Central memory CD8-positive, alpha-beta T cell (primary cell): ENCODE data around the gene NTF3.

ENCODE experiments used
- ATAC-seq: fragments of 150-1000 bp; cut with Tn5 transposase; replicated peaks from 2 replicates; pipeline ENCODE4 v1.10.0; 2022; ENCODE audit warnings: mild to moderate bottlenecking, moderate FRiP score, moderate number of reproducible peaks; ENCODE audit not compliant: poor library complexity, severe bottlenecking; ENCODE audit errors: extremely low read depth
- DNase-seq, 2 donors: peaks; one replicate each; pipeline ENCODE4 v3.0.0; 2021; ENCODE audit warnings: low spot score in 2 of 2
- H3K27ac Mint-ChIP-seq: one replicate; pipeline ENCODE4 v1.8.0; 2022; ENCODE audit warnings: low read depth, mild to moderate bottlenecking, moderate library complexity, mixed read lengths
- H3K27me3 Mint-ChIP-seq: one replicate; pipeline ENCODE4 v1.8.0; 2022; ENCODE audit warnings: mixed read lengths
- H3K36me3 Mint-ChIP-seq: one replicate; pipeline ENCODE4 v1.8.0; 2022; ENCODE audit warnings: mild to moderate bottlenecking, moderate library complexity, mixed read lengths; ENCODE audit not compliant: insufficient read depth
- H3K4me1 Mint-ChIP-seq: one replicate; pipeline ENCODE4 v1.8.0; 2022; ENCODE audit warnings: mixed read lengths
- H3K4me3 Mint-ChIP-seq: one replicate; pipeline ENCODE4 v1.8.0; 2022; ENCODE audit warnings: mild to moderate bottlenecking, moderate library complexity, mixed read lengths
- H3K9me3 Mint-ChIP-seq: one replicate; pipeline ENCODE4 v1.8.0; 2022; ENCODE audit warnings: mixed read lengths

The NTF3 gene

DNA sequence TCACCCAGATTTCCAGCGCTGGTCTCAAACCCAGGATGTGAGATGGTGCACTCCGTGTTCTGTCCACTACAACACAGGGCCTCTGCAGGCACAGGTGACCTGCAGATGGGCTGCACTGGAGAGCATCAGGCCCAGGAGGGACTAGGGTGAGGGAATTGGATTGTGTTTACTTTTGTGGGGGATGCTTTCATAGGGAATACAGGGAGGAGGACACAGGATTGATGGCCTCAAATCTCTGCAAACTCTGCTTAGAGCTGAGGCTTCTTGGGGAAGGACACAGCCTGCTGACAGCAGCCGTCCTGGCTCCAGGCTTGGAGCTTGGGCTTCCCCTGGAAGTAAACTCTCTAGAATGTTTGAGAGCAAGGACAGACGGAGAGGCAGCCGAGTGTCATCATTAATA lies 57.1 kb downstream of the NTF3 start:
- Mint-ChIP-seq H3K9me3 (no peaks in the 10 kb centered on the region), H3K27me3 (peaks cover 38% of the 10 kb centered on the region), H3K27ac (no peak overlapping the region), H3K4me1 (no peaks in the 10 kb centered on the region), H3K36me3 (no peaks in the 10 kb centered on the region), H3K4me3 (no peak overlapping the region)
- ATAC-seq (no peak), DNase-seq (no peak)

- Mint-ChIP-seq H3K36me3 (no peaks in the 10 kb centered on the region), H3K4me3 (no peak overlapping the region), H3K4me1 (no peaks in the 10 kb centered on the region), H3K27ac (no peak overlapping the region), H3K27me3 (peaks cover 38% of the 10 kb centered on the region), H3K9me3 (no peaks in the 10 kb centered on the region)
- no peak for DNase-seq
- no peak for ATAC-seq
Observed at GRCh38 chr12:5489760-5490406, 58.0 kb downstream of the NTF3 start.

DNA sequence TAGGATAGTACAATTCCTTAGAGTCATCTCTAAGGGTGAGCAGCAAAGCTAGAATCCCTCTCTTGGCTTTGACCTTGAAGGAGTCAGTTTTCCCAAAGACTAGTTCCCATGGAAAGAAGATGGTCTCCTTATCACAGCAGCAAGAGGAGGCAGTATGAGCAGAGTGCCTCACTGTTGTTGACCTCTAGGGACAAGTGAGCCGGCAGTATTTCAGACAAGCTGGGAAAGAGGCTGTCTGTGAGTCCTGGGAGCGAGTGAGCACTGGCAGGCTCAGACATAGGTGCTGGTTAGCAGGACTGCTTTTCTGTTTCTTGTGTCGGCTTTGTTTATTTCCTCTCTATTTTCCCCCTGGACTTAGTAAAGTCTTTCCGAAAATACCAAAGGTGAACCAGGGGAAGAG lies 60.7 kb downstream of the NTF3 start:
- no peaks in the 10 kb centered on the region for H3K36me3 Mint-ChIP-seq
- peaks cover 38% of the 10 kb centered on the region for H3K27me3 Mint-ChIP-seq
- H3K27ac Mint-ChIP-seq = no peak overlapping the region
- ATAC-seq = no peak
- no peaks in the 10 kb centered on the region for H3K9me3 Mint-ChIP-seq
- no peaks in the 10 kb centered on the region for H3K4me1 Mint-ChIP-seq
- no peak overlapping the region for H3K4me3 Mint-ChIP-seq
- DNase-seq = no peak

DNA sequence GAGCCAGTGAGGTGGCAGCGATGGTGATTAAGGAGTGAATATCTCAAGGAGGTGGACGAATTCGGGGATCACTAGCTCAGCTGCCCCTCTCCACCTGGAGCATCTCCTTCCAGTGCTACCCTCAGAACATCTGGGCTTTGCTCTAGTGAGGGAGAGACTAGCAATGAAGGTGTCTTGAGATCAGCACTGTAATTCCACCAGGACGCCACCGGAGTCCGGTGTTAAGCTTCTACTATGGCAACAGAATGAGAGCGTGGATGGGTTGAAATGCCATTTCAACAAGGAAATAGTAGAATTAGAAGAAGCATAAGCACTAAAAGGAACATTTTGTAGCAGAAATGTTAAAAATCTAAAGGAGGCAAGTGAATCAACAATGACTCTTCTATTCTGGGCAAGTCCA lies 61.1 kb downstream of the NTF3 start:
- H3K4me3 Mint-ChIP-seq = no peak overlapping the region
- ATAC-seq (no peak), DNase-seq (no peak)
- peaks cover 35% of the 10 kb centered on the region for H3K27me3 Mint-ChIP-seq
- H3K36me3 Mint-ChIP-seq = no peaks in the 10 kb centered on the region
- no peak overlapping the region for H3K27ac Mint-ChIP-seq
- no peaks in the 10 kb centered on the region for H3K9me3 Mint-ChIP-seq
- no peaks in the 10 kb centered on the region for H3K4me1 Mint-ChIP-seq

DNA sequence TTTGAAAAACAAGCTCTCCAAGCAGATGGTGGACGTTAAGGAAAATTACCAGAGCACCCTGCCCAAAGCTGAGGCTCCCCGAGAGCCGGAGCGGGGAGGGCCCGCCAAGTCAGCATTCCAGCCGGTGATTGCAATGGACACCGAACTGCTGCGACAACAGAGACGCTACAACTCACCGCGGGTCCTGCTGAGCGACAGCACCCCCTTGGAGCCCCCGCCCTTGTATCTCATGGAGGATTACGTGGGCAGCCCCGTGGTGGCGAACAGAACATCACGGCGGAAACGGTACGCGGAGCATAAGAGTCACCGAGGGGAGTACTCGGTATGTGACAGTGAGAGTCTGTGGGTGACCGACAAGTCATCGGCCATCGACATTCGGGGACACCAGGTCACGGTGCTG lies 62.4 kb downstream of the NTF3 start:
- Mint-ChIP-seq H3K9me3 (no peaks in the 10 kb centered on the region), H3K27me3 (peaks cover 26% of the 10 kb centered on the region), H3K27ac (no peak overlapping the region), H3K4me3 (no peak overlapping the region), H3K4me1 (no peaks in the 10 kb centered on the region), H3K36me3 (no peaks in the 10 kb centered on the region)
- ATAC-seq = no peak
- DNase-seq = no peak

DNA sequence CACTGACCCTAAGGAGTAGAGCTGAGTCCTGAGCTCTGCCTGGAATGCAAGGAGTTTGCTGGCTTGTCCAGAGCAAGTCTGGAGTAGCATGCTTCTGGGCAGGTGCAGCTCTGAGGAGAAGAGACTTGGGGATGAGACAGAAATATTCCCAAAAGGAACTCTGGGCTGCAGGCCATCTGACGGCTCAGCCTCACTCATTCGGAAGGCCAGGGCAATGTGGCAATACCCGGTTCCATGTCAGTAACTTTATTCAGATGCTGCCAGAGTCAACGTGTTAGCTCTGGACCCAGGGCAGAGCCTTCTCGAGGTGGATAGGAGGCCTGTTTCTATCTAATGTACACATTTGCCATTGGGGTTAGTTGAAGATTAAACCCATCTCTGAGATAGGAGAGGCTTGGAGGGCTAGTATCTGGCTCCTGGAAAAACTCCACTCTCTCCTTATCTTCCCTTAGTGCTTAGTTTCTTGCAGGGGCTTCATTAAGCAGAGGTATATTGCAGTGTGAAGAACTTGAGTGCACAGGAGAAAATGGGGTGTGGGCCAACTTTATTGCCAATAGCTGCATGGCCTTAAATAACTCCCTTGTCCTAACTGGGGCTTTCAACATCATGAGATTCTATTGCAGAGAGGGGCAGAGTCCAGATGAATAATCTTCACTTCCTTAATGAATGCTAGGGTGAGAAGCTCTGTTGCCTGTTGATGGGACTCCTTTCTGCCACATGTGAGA lies 65.6 kb downstream of the NTF3 start:
- ATAC-seq (no peak), DNase-seq (no peak)
- no peak overlapping the region for H3K27ac Mint-ChIP-seq
- peaks cover 21% of the 10 kb centered on the region for H3K27me3 Mint-ChIP-seq
- H3K36me3 Mint-ChIP-seq = no peaks in the 10 kb centered on the region
- H3K4me3 Mint-ChIP-seq = no peak overlapping the region
- H3K4me1 Mint-ChIP-seq = no peaks in the 10 kb centered on the region
- H3K9me3 Mint-ChIP-seq = no peaks in the 10 kb centered on the region

GRCh38 chr12:5498076-5498475 lies 66.2 kb downstream of the NTF3 start:
- no peak overlapping the region for H3K4me3 Mint-ChIP-seq
- no peak overlapping the region for H3K27ac Mint-ChIP-seq
- DNase-seq (no peak), ATAC-seq (no peak)
- no peaks in the 10 kb centered on the region for H3K9me3 Mint-ChIP-seq
- H3K27me3 Mint-ChIP-seq = peaks cover 16% of the 10 kb centered on the region
- H3K36me3 Mint-ChIP-seq = no peaks in the 10 kb centered on the region
- no peaks in the 10 kb centered on the region for H3K4me1 Mint-ChIP-seq

DNA sequence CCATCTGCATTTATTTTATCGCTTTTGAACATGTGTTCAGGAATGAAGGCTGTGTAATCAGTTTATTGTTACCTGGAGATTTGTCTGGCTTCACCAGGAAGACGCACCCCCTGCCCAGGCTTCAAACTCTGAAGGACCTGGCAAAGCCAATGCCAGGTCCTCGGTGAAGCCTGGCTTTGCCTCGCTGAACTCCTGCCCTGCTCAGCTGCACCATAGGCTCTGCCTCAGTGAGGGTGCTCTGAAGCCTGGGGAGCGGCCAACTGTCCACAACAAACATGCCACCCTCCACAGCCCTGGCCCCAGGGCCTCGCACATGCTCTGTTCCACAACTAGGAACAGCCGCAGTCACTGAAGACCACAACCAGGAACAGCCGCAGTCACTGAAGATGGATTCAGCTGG lies 66.9 kb downstream of the NTF3 start:
- ATAC-seq (no peak), DNase-seq (no peak)
- no peaks in the 10 kb centered on the region for H3K4me1 Mint-ChIP-seq
- H3K9me3 Mint-ChIP-seq = no peaks in the 10 kb centered on the region
- H3K4me3 Mint-ChIP-seq = no peak overlapping the region
- no peaks in the 10 kb centered on the region for H3K36me3 Mint-ChIP-seq
- peaks cover 10% of the 10 kb centered on the region for H3K27me3 Mint-ChIP-seq
- H3K27ac Mint-ChIP-seq = no peak overlapping the region

DNA sequence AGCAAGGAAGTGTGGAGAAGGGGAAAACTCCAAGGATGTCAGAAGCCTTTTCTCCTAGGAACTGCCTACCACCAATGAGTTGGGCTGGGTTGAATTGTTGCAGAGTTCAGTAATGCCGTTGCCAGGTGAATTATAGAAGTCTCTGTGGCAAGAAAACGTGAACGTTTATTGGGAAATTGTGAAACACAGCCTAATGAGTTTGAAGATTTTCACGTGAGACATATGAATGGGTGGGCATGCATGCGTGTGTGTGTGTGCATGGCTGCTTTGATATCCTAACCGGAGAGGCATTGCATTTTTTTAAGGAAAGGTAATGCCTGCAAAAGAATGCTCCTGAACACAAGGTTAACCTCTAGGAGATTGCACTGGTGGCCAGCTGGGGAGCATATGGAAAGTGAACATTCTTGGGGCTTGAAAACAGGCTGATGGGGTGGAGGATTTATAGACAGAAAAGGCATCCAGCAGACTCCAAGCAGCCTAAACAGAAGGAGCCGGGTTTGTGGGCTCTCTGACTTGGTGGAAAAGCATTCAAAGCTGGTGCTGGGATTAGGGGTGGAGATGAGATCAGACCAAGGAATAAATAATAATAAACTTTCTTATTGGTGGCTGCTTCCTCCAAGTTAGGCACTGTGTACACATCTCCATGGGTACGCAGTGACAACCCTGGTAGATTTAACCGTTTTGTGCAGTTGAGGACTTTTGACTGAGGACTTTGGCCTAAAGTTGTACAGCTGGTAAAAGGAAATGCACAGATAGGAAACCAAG lies 67.8 kb downstream of the NTF3 start:
- H3K4me3 Mint-ChIP-seq = no peak overlapping the region
- no peak overlapping the region for H3K27ac Mint-ChIP-seq
- H3K4me1 Mint-ChIP-seq = no peaks in the 10 kb centered on the region
- ATAC-seq (no peak), DNase-seq (no peak)
- H3K36me3 Mint-ChIP-seq = no peaks in the 10 kb centered on the region
- no peaks in the 10 kb centered on the region for H3K9me3 Mint-ChIP-seq
- peaks cover 10% of the 10 kb centered on the region for H3K27me3 Mint-ChIP-seq

GRCh38 chr12:5500331-5500659 lies 68.4 kb downstream of the NTF3 start:
- no peak overlapping the region for H3K27ac Mint-ChIP-seq
- no peaks in the 10 kb centered on the region for H3K9me3 Mint-ChIP-seq
- H3K36me3 Mint-ChIP-seq = no peaks in the 10 kb centered on the region
- H3K27me3 Mint-ChIP-seq = peaks cover 10% of the 10 kb centered on the region
- no peak overlapping the region for H3K4me3 Mint-ChIP-seq
- DNase-seq (no peak), ATAC-seq (no peak)
- no peaks in the 10 kb centered on the region for H3K4me1 Mint-ChIP-seq

DNA sequence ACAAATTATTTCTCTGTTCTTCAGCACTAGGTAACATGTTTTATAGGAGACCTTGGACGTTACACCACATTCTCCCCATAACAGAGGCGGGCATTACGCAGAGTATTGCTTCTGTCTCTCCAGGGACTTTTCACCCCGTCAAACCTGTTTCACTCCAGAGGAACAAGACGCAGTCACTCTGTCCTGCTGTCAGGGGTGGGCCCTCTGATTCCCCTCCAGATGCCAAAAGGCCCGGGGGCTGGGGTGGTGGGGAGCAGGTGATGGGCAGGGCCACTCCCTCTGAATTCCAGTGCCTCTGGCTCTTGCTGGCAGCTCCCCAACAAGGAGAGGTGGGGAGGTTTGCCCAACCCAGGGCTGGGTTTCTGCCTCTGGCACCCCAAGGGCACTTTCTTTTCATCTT lies 71.9 kb downstream of the NTF3 start:
- DNase-seq = no peak
- Mint-ChIP-seq H3K36me3 (no peaks in the 10 kb centered on the region), H3K4me3 (no peak overlapping the region), H3K27ac (no peak overlapping the region), H3K4me1 (no peaks in the 10 kb centered on the region), H3K9me3 (no peaks in the 10 kb centered on the region), H3K27me3 (peaks cover 37% of the 10 kb centered on the region)
- ATAC-seq = no peak

DNA sequence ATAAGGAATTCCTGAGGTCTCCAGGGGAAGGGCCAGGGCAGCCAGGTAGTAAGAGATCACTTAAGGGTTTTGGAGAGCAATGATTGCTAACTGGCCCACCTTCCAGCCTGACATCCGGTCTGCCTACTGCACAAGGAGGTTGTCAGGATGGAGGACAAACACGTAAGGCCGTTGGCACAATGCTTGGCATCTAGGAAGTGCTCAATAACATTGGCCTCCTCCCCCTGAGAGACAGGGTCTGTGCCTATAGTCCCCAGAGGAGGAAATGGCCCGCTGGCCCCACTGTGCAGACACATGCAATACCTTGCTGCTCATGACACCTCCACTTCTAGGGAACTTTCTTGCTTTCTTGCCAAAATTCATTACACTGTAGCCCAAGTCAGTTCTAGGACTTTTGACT lies 73.2 kb downstream of the NTF3 start:
- Mint-ChIP-seq H3K27ac (no peak overlapping the region), H3K27me3 (peaks cover 28% of the 10 kb centered on the region), H3K4me1 (no peaks in the 10 kb centered on the region), H3K36me3 (no peaks in the 10 kb centered on the region), H3K9me3 (no peaks in the 10 kb centered on the region), H3K4me3 (no peak overlapping the region)
- ATAC-seq (no peak), DNase-seq (no peak)

DNA sequence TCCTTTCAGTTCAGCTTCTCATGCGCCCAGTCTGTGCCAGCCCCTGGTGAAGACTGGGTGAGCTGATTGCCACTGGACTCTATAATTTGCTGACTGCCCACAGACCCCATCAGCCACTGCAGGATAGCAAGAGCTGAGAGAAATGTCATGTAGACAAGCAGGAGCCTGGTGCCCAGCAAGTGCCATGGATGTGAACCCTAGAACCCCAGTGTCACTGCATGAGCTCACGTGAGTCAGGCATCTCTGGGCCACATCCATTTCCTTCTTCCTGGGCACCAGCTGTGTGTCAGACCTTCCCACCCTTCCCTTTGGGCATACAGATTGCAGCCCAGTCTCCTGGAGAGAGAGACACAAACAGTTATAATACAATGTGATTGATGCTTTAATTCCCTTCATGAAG lies 73.8 kb downstream of the NTF3 start:
- no peak for ATAC-seq
- DNase-seq = no peak
- Mint-ChIP-seq H3K27ac (no peak overlapping the region), H3K4me3 (no peak overlapping the region), H3K27me3 (peaks cover 27% of the 10 kb centered on the region), H3K9me3 (no peaks in the 10 kb centered on the region), H3K4me1 (no peaks in the 10 kb centered on the region), H3K36me3 (no peaks in the 10 kb centered on the region)
